AG04449 (cell line): ENCODE measurements around the gene SGPP1.

Source experiments
- CTCF ChIA-PET: fragments of 350-600 bp; formaldehyde crosslinking; extraction: SDS; loops from one replicate; lab custom pipeline; 2021; ENCODE audit warnings: antibody characterized with exemption; lab: Yijun Ruan, JAX
- POLR2A ChIA-PET: fragments of 400-600, 350-600 bp; formaldehyde crosslinking; extraction: SDS; loops from one replicate; lab custom pipeline; 2020; ENCODE audit warnings: antibody characterized with exemption, inconsistent platforms; lab: Yijun Ruan, JAX
- DNase-seq: peaks from one replicate; pipeline ENCODE4 v3.0.0-alpha.2; 2010; ENCODE audit warnings: low read depth, low spot score
- H3K4me3 ChIP-seq: 2 replicates; pipeline ENCODE4 v1.5.1; 2011; ENCODE audit warnings: low read depth, mild to moderate bottlenecking, control low read depth, low read length
- CTCF ChIP-seq: IDR thresholded peaks from one replicate; pipeline ENCODE4 v1.5.1; 2011; ENCODE audit warnings: mild to moderate bottlenecking, moderate library complexity, low read length, control low read depth, inconsistent platforms; ENCODE audit not compliant: insufficient read depth; ENCODE audit errors: missing control alignments

Gene SGPP1

GRCh38 chr14:63654346-63654745 is 73.5 kb downstream of the SGPP1 start:
- peak; percentile 77 for DNase-seq
- ChIA-PET CTCF (interaction anchor here (1.3 to 2.1 kb wide), 3 partner anchors 10 to 824 kb away, joined by 4 to 6 read pairs (median 5); no protein-coding TSS in a partner anchor), POLR2A (interaction anchor here (1.4 kb wide), 1 partner anchor 12 kb away, joined by 9 read pairs; the partner anchor contains the start of gene WDR89)
- no peak for TF ChIP-seq CTCF
- H3K4me3 ChIP-seq = no peak overlapping the region

GRCh38 chr14:63652406-63652805 is 75.5 kb downstream of the SGPP1 start:
- no peak overlapping the region for H3K4me3 ChIP-seq
- POLR2A ChIA-PET = no interaction called here
- CTCF ChIA-PET = interaction anchor here (1.6 kb wide), 1 partner anchor 10 kb away, joined by 6 read pairs; the partner anchor contains the start of gene WDR89
- no peak for TF ChIP-seq CTCF
- no peak for DNase-seq

GRCh38 chr14:63650256-63650952 is 77.5 kb downstream of the SGPP1 start:
- POLR2A ChIA-PET = no interaction called here
- no peak for DNase-seq
- CTCF ChIA-PET = interaction anchor here (1.9 kb wide), 1 partner anchor 9 kb away, joined by 12 read pairs; the partner anchor contains the start of gene WDR89
- no peak for TF ChIP-seq CTCF
- H3K4me3 ChIP-seq = no peak overlapping the region

GRCh38 chr14:63647696-63648410 is 80.0 kb downstream of the SGPP1 start:
- no peak for TF ChIP-seq CTCF
- no peak overlapping the region for H3K4me3 ChIP-seq
- ChIA-PET POLR2A (no interaction called here), CTCF (interaction anchor here (1.2 to 1.3 kb wide), 2 partner anchors 123 to 259 kb away, joined by 5 to 6 read pairs; no protein-coding TSS in a partner anchor)
- DNase-seq = no peak

GRCh38 chr14:63644741-63645140 is 83.1 kb downstream of the SGPP1 start:
- no peak for DNase-seq
- ChIA-PET CTCF (interaction anchor here (1.1 to 1.9 kb wide), 3 partner anchors 10 to 125 kb away, joined by 3 to 5 read pairs (median 5); no protein-coding TSS in a partner anchor), POLR2A (no interaction called here)
- TF ChIP-seq CTCF = no peak
- H3K4me3 ChIP-seq = no peak overlapping the region
